WTC11 (cell line): Measurements from ENCODE around the gene PHLDB1. TPM values are rescaled to one million over a fixed set of nuclear protein-coding genes. Genes with fewer than 3 reads are reported as not detected.

ENCODE experiments used
- ATAC-seq: fragments of 200-7000 bp; cut with Tn5 transposase; 2 replicates; pipeline ENCODE4 v1.10.0; 2021; ENCODE audit warnings: mild to moderate bottlenecking, moderate library complexity
- CTCF ChIA-PET: fragments of 300-600 bp; sonication (Branson Sonifier 250); formaldehyde crosslinking; loops from one replicate; lab custom pipeline; 2021; ENCODE audit warnings: antibody characterized with exemption; lab: Charles Lee
- POLR2A ChIA-PET: fragments of 350-600 bp; sonication (Branson Sonifier 250); formaldehyde crosslinking; loops from one replicate; lab custom pipeline; 2021; ENCODE audit warnings: antibody characterized with exemption; lab: Charles Lee
- DNase-seq: peaks from one replicate; pipeline ENCODE4 v3.0.0; 2021; ENCODE audit warnings: low spot score
- H3K27ac Mint-ChIP-seq: 2 replicates; pipeline ENCODE4 v1.8.0; 2021; ENCODE audit warnings: mixed read lengths
- H3K27me3 Mint-ChIP-seq: 2 replicates; pipeline ENCODE4 v1.8.0; 2021; ENCODE audit warnings: low read depth, mild to moderate bottlenecking, moderate library complexity, mixed read lengths
- H3K36me3 Mint-ChIP-seq: 2 replicates; pipeline ENCODE4 v1.8.0; 2021; ENCODE audit warnings: mixed read lengths
- H3K4me1 Mint-ChIP-seq: 2 replicates; pipeline ENCODE4 v1.8.0; 2022; ENCODE audit warnings: mixed read lengths
- H3K4me3 Mint-ChIP-seq: 2 replicates; pipeline ENCODE4 v1.8.0; 2021; ENCODE audit warnings: mild to moderate bottlenecking, moderate library complexity, mixed read lengths
- H3K9me3 Mint-ChIP-seq: 2 replicates; pipeline ENCODE4 v1.8.0; 2021; ENCODE audit warnings: mixed read lengths
- ATF1 ChIP-seq: sonication (generic); formaldehyde crosslinking; IDR thresholded peaks from 2 replicates; pipeline ENCODE4 v1.8.1; 2023; ENCODE audit warnings: mild to moderate bottlenecking, moderate library complexity, missing genetic modification reagents
- ETV6 ChIP-seq: sonication (generic); formaldehyde crosslinking; IDR thresholded peaks from 2 replicates; pipeline ENCODE4 v1.8.1; 2022; ENCODE audit warnings: mild to moderate bottlenecking, missing genetic modification reagents
- FOXJ3 ChIP-seq: sonication (generic); formaldehyde crosslinking; IDR thresholded peaks from 2 replicates; pipeline ENCODE4 v1.9.0; 2021; ENCODE audit warnings: missing genetic modification reagents, mild to moderate bottlenecking, borderline replicate concordance
- NFYB ChIP-seq: sonication (generic); formaldehyde crosslinking; conservative IDR thresholded peaks from 2 replicates; pipeline ENCODE4 v1.8.0; 2022; ENCODE audit warnings: low read depth, missing genetic modification reagents
- RORB ChIP-seq: fragments of 250-450 bp; sonication (Bioruptor Pico); IDR thresholded peaks from 2 replicates; pipeline ENCODE4 v1.9.0; 2021; ENCODE audit warnings: mild to moderate bottlenecking
- ZNF396 ChIP-seq: fragments of 250-450 bp; sonication (Bioruptor Pico); IDR thresholded peaks from 2 replicates; pipeline ENCODE4 v1.8.0; 2021; ENCODE audit warnings: mild to moderate bottlenecking, moderate library complexity, borderline replicate concordance
- ZNF671 ChIP-seq: fragments of 250-450 bp; sonication (Bioruptor Pico); IDR thresholded peaks from 2 replicates; pipeline ENCODE4 v1.8.0; 2021; ENCODE audit warnings: mild to moderate bottlenecking
- total RNA-seq: library from RNA; stranded (reverse); gene quantifications from 3 replicates; pipeline ENCODE4 v1.2.3, GENCODE V29; 2021
- TF ChIP-seq, protein P1 (sequence below): sonication (generic); formaldehyde crosslinking; IDR thresholded peaks from 2 replicates; pipeline ENCODE4 v1.8.0; 2022; ENCODE audit warnings: mild to moderate bottlenecking, missing genetic modification reagents
- TF ChIP-seq, protein P2 (sequence below): sonication (generic); formaldehyde crosslinking; IDR thresholded peaks from 2 replicates; pipeline ENCODE4 v1.8.0; 2023; ENCODE audit warnings: mild to moderate bottlenecking, missing genetic modification reagents
- TF ChIP-seq, protein P3 (sequence below): sonication (generic); formaldehyde crosslinking; IDR thresholded peaks from 2 replicates; pipeline ENCODE4 v1.8.1; 2023; ENCODE audit warnings: mild to moderate bottlenecking, missing genetic modification reagents
- TF ChIP-seq, protein P4 (sequence below): sonication (generic); formaldehyde crosslinking; IDR thresholded peaks from 2 replicates; pipeline ENCODE4 v1.8.1; 2022; ENCODE audit warnings: mild to moderate bottlenecking, moderate library complexity, missing genetic modification reagents
- TF ChIP-seq, protein P5 (sequence below): sonication (generic); formaldehyde crosslinking; IDR thresholded peaks from 2 replicates; pipeline ENCODE4 v1.8.1; 2022; ENCODE audit warnings: mild to moderate bottlenecking, missing genetic modification reagents, moderate library complexity, borderline replicate concordance
- TF ChIP-seq, protein P6 (sequence below): fragments of 250-450 bp; sonication (Bioruptor Pico); IDR thresholded peaks from 2 replicates; pipeline ENCODE4 v2.1.2; 2022; ENCODE audit warnings: mild to moderate bottlenecking, moderate library complexity
- TF ChIP-seq, protein P7 (sequence below): sonication (generic); formaldehyde crosslinking; IDR thresholded peaks from 2 replicates; pipeline ENCODE4 v1.8.0; 2023; ENCODE audit warnings: missing genetic modification reagents
- TF ChIP-seq, protein P8 (sequence below): sonication (generic); formaldehyde crosslinking; IDR thresholded peaks from 2 replicates; pipeline ENCODE4 v1.8.1; 2022; ENCODE audit warnings: low read depth, mild to moderate bottlenecking, moderate library complexity, missing genetic modification reagents, borderline replicate concordance

PHLDB1 gene
- total RNA-seq, 1 experiment from 2014 or later, result 83.1 TPM

DNA sequence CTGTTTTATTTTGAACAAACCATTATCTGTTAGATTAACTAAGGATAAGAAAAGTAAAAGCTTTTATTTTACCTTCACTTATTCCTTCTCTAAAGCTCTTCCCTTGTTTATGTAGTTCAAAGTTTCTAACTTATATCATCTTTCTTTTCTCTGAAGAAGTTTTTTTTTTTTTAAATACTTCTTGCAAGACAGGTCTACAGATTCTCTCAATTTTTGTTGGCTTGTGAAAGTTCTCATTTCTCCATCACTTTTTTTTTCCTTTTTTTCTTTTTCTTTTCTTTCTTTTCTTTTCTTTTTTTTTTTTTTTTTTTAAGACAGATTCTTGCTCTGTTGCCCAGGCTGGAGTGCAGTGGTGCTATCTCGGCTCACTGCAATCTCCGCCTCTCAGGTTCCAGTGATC is 76.8 kb downstream of the PHLDB1 start:
- TF ChIP-seq ZNF396 (CRISPR knock-in tag), result no peak
- TF ChIP-seq, all 79 proteins: peak for 0
- peaks cover 5% of the 10 kb centered on the region for H3K9me3 Mint-ChIP-seq
- CTCF ChIA-PET, result interaction anchor here (1.7 kb wide), 1 partner anchor 25 kb away, joined by 6 read pairs; no protein-coding TSS in a partner anchor
- ATAC-seq, result no peak
- H3K27ac Mint-ChIP-seq, result no peak overlapping the region
- peaks cover 6% of the 10 kb centered on the region; the same call in 1 of the 2 replicates for H3K27me3 Mint-ChIP-seq
- H3K36me3 Mint-ChIP-seq, result no peaks in the 10 kb centered on the region
- H3K4me3 Mint-ChIP-seq, result no peak overlapping the region
- no peak for DNase-seq
- H3K4me1 Mint-ChIP-seq, result peaks cover 14% of the 10 kb centered on the region
- POLR2A ChIA-PET, result no interaction called here

DNA sequence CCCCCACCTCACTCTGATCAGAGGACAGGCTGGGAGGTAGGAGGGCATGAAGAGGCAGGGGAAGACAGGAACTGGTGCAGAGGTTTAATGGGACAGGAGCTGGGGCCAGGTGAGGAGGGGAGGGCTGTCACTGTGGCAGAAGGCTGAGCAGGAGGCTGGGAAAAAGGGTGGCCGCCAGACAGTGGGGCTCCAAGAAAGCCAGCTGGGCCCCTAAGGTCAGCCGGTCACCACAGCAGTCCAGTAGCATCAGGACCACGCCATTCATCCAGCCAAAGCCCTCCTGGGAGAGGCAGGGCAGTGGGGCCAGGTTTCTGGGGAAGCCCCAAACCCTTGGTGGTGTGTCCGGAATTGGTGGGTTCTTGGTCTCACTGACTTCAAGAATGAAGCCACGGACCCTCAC is 80.5 kb downstream of the PHLDB1 start:
- H3K27me3 Mint-ChIP-seq, result peaks cover 6% of the 10 kb centered on the region; the same call in 1 of the 2 replicates
- ChIA-PET POLR2A (interaction anchor here (1.4 kb wide), 1 partner anchor 105 kb away, joined by 4 read pairs; no protein-coding TSS in a partner anchor), CTCF (no interaction called here)
- no peak overlapping the region for H3K27ac Mint-ChIP-seq
- TF ChIP-seq, protein P1, sequence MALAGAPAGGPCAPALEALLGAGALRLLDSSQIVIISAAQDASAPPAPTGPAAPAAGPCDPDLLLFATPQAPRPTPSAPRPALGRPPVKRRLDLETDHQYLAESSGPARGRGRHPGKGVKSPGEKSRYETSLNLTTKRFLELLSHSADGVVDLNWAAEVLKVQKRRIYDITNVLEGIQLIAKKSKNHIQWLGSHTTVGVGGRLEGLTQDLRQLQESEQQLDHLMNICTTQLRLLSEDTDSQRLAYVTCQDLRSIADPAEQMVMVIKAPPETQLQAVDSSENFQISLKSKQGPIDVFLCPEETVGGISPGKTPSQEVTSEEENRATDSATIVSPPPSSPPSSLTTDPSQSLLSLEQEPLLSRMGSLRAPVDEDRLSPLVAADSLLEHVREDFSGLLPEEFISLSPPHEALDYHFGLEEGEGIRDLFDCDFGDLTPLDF (CRISPR knock-in tag), result no peak
- TF ChIP-seq, protein P2, sequence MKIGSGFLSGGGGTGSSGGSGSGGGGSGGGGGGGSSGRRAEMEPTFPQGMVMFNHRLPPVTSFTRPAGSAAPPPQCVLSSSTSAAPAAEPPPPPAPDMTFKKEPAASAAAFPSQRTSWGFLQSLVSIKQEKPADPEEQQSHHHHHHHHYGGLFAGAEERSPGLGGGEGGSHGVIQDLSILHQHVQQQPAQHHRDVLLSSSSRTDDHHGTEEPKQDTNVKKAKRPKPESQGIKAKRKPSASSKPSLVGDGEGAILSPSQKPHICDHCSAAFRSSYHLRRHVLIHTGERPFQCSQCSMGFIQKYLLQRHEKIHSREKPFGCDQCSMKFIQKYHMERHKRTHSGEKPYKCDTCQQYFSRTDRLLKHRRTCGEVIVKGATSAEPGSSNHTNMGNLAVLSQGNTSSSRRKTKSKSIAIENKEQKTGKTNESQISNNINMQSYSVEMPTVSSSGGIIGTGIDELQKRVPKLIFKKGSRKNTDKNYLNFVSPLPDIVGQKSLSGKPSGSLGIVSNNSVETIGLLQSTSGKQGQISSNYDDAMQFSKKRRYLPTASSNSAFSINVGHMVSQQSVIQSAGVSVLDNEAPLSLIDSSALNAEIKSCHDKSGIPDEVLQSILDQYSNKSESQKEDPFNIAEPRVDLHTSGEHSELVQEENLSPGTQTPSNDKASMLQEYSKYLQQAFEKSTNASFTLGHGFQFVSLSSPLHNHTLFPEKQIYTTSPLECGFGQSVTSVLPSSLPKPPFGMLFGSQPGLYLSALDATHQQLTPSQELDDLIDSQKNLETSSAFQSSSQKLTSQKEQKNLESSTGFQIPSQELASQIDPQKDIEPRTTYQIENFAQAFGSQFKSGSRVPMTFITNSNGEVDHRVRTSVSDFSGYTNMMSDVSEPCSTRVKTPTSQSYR (CRISPR knock-in tag), result no peak
- TF ChIP-seq, protein P3, sequence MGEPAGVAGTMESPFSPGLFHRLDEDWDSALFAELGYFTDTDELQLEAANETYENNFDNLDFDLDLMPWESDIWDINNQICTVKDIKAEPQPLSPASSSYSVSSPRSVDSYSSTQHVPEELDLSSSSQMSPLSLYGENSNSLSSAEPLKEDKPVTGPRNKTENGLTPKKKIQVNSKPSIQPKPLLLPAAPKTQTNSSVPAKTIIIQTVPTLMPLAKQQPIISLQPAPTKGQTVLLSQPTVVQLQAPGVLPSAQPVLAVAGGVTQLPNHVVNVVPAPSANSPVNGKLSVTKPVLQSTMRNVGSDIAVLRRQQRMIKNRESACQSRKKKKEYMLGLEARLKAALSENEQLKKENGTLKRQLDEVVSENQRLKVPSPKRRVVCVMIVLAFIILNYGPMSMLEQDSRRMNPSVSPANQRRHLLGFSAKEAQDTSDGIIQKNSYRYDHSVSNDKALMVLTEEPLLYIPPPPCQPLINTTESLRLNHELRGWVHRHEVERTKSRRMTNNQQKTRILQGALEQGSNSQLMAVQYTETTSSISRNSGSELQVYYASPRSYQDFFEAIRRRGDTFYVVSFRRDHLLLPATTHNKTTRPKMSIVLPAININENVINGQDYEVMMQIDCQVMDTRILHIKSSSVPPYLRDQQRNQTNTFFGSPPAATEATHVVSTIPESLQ (CRISPR knock-in tag), result no peak
- TF ChIP-seq, protein P4, sequence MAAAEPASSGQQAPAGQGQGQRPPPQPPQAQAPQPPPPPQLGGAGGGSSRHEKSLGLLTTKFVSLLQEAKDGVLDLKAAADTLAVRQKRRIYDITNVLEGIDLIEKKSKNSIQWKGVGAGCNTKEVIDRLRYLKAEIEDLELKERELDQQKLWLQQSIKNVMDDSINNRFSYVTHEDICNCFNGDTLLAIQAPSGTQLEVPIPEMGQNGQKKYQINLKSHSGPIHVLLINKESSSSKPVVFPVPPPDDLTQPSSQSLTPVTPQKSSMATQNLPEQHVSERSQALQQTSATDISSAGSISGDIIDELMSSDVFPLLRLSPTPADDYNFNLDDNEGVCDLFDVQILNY, result no peak
- TF ChIP-seq ATF1 (CRISPR knock-in tag) (no peak), NFYB (CRISPR knock-in tag) (no peak), RORB (no peak), ETV6 (no peak), FOXJ3 (CRISPR knock-in tag) (no peak), ZNF671 (CRISPR knock-in tag) (no peak)
- TF ChIP-seq, protein P5, sequence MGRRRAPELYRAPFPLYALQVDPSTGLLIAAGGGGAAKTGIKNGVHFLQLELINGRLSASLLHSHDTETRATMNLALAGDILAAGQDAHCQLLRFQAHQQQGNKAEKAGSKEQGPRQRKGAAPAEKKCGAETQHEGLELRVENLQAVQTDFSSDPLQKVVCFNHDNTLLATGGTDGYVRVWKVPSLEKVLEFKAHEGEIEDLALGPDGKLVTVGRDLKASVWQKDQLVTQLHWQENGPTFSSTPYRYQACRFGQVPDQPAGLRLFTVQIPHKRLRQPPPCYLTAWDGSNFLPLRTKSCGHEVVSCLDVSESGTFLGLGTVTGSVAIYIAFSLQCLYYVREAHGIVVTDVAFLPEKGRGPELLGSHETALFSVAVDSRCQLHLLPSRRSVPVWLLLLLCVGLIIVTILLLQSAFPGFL, result no peak
- TF ChIP-seq, protein P6, sequence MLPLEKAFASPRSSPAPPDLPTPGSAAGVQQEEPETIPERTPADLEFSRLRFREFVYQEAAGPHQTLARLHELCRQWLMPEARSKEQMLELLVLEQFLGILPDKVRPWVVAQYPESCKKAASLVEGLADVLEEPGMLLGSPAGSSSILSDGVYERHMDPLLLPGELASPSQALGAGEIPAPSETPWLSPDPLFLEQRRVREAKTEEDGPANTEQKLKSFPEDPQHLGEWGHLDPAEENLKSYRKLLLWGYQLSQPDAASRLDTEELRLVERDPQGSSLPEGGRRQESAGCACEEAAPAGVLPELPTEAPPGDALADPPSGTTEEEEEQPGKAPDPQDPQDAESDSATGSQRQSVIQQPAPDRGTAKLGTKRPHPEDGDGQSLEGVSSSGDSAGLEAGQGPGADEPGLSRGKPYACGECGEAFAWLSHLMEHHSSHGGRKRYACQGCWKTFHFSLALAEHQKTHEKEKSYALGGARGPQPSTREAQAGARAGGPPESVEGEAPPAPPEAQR, result no peak
- TF ChIP-seq, protein P7, sequence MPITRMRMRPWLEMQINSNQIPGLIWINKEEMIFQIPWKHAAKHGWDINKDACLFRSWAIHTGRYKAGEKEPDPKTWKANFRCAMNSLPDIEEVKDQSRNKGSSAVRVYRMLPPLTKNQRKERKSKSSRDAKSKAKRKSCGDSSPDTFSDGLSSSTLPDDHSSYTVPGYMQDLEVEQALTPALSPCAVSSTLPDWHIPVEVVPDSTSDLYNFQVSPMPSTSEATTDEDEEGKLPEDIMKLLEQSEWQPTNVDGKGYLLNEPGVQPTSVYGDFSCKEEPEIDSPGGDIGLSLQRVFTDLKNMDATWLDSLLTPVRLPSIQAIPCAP (CRISPR knock-in tag), result no peak
- TF ChIP-seq, protein P8, sequence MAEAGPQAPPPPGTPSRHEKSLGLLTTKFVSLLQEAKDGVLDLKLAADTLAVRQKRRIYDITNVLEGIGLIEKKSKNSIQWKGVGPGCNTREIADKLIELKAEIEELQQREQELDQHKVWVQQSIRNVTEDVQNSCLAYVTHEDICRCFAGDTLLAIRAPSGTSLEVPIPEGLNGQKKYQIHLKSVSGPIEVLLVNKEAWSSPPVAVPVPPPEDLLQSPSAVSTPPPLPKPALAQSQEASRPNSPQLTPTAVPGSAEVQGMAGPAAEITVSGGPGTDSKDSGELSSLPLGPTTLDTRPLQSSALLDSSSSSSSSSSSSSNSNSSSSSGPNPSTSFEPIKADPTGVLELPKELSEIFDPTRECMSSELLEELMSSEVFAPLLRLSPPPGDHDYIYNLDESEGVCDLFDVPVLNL, result no peak
- peaks cover 31% of the 10 kb centered on the region for H3K4me1 Mint-ChIP-seq
- H3K36me3 Mint-ChIP-seq, result no peaks in the 10 kb centered on the region
- DNase-seq (no peak), ATAC-seq (no peak)
- H3K4me3 Mint-ChIP-seq, result no peak overlapping the region
- peaks cover 5% of the 10 kb centered on the region for H3K9me3 Mint-ChIP-seq
